GM21360 (cell line): ENCODE results near the gene PODXL2.
"Not testable (repeated sequence)": the region's sequence is repeated elsewhere in the genome, so short reads cannot be mapped to it uniquely, and the experiment has no call there.

Experiments used
- ATAC-seq: cut with Tn5 transposase; IDR thresholded peaks from one replicate; pipeline ENCODE4 v1.9.1; 2021; ENCODE audit warnings: mild to moderate bottlenecking, moderate library complexity; ENCODE audit not compliant: unreplicated experiment

Gene PODXL2

DNA sequence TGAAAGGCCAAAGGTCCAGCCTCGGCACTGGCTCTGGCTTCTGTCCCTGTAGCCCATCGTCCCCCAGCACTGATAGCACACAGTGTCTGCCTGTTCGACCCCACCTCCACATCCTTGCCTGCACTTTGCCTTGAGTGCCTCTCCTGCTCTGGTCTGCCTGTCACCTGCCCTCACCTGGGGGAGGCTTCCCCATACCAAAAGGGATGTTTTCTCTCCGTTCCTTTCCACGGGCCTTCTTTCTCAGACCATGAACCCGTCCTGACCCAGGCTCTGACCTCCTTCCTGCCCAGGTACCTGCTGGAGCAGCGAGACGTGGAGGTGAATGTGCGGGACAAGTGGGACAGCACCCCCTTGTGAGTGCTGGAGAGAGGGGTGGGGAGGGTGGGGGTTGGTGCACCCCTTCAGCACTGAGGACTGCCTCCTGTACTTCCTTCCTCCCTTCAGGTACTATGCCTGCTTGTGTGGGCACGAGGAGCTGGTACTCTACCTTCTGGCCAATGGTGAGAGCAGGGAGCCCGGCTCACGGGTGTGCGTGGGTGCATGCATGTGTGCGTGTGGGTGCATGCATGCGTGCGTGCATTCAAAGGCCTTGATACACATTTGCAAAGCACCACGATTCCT, 45.2 kb downstream of the PODXL2 start:
- ATAC-seq = no peak

DNA sequence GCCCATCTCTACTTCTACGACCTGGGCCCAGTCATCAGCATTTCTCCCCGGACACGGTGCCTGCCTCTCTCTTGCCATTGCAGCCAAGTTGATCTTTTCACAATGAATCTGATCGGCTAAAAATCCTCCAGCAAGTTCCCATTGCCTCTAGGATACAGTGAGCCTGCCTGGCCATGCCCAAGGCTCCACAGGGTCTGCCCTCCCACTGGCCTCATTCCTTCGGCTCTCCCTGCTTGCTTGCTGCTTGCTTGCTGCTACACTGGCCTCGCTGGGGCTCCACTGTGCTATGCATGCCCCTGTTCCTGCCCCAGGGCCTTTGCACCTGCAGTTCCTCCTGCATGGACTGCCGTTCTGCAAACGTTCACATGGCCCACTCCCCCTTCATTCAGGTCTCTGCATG, 45.8 kb downstream of the PODXL2 start:
- no peak for ATAC-seq

DNA sequence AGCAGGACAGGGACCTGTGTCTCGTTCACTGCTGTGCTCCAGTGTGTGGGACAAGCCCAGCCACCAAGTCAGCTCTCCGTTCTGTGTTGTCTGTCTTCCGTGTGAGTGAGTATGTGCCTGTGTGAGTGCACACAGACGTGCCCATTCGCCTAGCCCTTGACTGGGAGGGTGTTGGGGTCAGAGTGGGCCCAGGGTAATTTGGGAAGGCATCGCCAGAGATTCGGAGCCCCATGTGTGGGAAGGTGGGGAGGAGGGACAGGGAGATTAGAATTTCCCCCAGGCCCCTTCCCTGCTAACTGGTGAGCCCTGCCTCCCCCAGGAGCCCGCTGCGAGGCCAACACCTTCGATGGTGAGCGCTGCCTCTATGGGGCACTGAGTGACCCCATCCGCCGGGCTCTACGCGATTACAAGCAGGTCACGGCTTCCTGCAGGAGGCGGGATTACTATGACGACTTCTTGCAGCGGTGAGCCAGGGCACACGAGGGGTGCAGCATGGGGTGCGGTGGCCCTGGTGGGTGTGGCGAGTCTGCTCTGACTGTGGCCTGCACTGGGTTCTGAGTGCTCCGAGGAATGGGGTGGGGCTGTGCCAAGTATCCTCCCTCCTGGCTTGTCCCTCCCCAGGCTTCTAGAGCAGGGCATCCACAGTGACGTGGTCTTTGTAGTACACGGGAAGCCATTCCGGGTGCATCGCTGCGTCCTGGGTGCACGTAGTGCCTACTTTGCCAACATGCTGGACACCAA, 46.8 kb downstream of the PODXL2 start:
- no peak for ATAC-seq

DNA sequence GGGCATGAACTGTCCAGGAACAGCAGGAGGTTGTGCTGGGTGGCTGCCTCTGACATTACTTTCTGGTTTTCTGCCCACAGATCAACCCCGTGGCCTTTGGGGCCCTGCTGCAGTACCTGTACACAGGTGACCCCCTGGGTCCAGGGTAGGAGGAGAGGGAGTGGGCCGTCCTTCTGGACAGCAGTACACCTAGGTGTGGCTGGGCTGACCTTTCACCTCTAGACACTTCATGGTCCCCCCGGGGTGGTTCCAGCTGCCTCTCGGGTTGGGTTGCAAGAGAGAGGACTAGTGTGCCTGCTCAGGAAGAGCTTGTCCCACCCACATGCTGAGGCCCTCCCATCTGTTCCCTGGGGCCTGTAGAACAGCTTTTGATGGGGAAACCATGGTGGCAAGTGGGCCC, 47.5 kb downstream of the PODXL2 start:
- no peak for ATAC-seq

DNA sequence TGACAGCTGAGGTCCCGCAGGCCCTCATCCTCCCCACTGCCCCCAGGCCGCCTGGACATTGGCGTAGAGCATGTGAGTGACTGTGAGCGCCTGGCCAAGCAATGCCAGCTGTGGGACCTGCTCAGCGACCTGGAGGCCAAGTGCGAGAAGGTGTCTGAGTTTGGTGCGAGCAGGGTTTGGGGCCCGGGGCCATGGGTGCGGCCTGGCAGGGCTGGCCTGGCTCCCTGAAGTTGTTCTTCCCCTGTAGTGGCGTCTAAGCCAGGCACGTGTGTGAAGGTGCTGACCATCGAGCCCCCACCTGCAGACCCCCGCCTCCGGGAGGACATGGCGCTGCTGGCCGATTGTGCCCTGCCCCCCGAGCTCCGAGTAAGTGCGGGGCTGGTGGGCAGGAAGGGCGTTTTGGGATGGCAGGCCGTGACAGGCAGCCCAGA, 48.0 kb downstream of the PODXL2 start:
- no peak for ATAC-seq

DNA sequence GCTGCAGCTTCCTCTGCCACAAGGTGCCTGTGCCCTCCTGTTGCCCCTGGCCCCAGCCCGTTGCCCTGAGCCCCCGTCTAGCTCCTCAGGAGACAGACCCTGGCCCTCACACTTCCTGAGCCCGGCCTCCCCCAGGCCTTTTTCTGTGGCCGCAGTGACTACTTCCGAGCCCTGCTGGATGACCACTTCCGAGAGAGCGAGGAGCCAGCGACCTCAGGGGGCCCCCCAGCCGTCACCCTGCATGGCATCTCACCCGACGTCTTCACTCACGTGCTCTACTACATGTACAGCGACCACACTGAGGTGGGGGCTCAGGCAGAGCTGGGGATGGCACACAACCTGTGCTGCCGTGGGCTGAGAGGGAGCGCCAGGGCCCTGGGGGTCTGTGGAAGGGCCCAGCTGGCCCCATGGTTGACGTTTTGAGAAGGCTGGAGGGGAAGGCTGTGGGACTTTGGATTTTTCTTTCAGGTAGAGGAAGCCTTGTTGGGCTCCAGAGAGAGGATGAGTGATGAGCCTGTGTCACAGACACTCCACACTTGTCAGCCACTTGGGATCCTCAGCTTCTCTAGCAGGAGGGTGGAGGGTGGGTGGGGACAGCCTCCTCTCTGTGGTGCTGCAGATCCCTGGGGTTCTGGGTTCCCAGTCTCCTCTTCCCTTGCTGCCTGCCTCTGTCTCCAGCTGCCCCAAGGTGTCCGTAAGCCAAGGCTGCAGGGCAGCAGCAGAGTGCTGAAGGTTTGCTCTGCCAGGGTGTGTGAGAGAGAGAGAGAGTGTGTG, 48.7 kb downstream of the PODXL2 start:
- no peak for ATAC-seq

DNA sequence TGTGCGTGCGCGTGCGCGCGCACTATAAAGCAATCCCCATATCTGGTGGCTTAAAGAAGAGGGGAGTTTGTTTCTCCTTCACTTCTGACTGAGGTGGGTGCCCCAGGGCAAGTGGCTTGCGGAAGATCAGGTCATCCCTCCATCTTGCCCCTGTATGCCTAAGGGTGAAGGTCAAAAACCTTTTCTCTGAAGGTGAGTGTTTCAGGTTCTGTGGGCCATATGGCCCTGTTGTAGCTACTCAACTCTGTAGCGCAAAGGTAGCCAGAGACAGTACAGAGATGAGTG, 49.3 kb downstream of the PODXL2 start:
- ATAC-seq = no peak

DNA sequence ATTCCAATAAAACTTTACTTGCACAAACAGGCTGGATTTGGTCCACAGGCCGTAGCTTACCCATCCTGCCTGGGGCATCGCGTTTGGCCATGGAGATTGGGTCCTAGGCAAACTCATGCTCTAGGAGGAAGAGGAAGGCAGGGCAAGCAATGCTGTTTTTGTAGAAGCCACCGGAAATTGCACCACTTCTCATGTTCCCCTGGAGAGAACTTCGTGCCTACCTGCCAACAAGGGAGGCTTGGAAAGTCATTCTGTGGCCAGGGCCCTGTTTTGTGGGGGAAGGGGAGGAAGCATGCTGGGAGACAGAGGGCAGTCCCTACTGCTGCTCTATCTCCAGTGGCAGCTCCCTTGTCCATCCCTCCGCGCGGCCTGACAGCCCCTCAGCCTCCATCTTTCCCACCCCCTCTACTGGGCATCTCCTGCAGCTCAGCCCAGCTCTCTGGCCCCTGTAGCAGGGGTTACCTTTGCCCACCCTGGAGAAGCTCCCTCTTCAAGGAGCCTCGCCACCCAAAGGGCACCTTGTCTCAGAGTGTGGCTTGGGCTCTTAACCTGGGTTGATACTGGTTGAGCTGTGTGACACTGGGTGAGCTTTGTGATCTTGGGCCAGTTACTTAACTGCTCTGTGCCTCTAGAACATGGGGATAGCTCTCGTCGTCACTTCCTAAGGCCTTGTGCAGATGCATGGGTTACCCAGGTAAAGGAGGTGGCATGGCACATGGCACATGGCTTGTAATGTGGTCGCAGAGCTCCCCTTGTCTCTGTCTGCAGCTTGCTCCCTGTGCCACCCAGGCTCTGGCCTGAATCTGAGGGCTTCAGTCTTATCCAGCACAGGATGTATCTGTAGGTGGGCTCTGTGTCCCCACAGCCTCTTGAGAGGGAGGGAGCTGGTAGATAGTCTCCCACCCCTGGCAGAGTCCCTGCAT, 49.9 kb downstream of the PODXL2 start:
- no peak for ATAC-seq

DNA sequence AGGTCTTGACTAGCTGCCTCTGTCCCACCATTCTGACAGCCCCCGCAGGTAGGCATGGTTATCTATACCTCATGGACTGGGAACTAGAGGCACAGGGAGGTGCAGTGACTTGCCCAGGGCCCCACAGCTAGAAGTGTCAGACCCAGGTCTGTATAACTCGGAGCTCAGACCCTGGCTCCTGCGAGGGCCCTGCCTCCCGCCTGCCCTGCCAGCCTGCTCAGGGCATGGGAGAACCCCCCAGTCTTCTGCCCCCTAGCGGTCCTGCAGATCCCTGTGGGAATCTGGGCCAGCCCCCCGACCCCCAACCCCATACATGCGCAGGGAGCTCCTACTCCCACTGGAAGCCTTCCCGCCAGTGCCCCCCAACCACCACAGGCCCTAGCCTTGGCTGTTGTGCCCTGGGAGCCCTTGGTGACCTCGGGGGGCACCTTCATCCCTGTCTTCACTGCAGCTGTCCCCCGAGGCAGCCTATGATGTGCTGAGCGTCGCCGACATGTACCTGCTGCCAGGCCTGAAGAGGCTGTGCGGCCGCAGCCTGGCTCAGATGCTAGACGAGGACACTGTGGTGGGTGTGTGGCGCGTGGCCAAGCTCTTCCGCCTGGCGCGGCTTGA, 50.7 kb downstream of the PODXL2 start:
- ATAC-seq = no peak

DNA sequence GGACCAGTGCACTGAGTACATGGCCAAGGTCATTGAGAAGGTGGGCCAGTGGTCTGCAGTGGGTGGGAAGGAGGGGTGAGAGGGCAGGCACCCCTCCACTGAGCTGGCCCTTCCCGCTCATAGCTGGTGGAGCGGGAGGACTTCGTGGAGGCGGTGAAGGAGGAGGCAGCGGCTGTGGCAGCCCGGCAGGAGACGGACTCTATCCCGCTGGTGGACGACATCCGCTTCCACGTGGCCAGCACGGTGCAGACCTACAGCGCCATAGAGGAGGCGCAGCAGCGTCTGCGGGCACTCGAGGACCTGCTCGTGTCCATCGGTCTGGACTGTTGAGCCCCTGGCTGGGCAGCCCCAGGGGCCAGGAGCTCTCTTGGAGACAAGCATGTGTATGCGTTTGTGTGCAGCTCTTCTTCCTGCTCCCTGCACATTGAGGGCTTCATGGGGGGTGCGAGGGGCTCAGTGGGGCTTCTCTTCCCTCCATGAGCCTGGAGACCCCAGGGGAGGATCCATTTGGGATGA, 51.2 kb downstream of the PODXL2 start:
- ATAC-seq = no peak

DNA sequence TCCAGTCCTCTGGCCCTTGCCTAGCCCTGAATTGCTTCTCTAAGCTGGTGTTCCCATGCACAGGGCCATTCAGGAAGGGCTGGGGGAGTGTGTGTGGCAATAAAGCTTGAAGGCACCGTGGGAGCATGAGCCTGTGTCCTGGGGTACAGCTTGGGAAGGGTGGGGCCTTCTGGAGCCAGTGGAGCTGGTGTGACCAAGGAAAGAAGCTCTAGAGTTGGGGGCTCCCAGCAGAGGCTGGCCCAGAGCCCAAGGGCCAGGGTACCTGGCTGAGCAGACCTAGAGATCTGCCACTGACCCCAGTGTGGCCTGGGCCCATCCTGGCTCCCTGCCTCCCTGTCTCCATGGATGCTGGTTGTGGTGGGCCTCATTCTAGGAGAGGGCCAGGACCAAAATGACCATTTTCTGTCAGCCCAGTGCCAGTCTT, 51.8 kb downstream of the PODXL2 start:
- no peak for ATAC-seq

DNA sequence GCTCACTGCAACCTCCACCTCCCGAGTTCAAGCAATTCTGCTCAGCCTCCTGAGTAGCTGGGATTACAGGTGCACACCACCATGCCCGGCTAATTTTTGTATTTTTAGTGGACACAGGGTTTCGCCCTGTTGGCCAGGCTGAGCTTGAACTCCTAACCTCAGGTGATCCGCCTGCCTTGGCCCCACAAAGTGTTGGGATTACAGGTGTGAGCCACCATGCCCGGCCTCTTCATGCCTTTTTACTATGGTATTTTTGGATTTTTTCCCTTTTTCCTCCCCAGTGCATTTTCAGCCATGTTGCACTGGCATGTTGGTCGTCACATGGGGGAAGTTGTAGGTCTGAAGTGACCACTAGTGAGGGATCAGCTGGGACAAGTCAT, 53.2 kb downstream of the PODXL2 start:
- not testable (repeated sequence) for ATAC-seq

DNA sequence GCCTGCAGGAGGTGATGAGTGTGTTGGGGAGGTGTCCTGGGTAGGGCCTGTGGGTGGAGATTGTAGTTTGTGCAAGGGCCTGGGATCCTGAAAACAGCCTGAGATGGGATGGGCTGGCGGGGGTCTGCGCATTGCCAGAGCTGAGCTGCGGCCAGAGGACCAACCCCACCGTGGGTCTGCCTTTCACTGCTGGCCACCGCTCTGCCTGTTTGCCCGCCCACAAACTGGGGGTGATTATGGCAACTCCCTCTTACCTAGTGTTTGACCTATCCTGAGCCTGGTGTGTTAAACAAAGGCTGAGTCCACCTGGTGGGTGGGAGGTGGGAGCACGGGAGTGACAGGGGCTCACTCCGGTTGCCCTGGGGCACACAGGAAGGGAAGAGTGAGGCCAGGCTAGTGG, 53.6 kb downstream of the PODXL2 start:
- ATAC-seq = no peak

DNA sequence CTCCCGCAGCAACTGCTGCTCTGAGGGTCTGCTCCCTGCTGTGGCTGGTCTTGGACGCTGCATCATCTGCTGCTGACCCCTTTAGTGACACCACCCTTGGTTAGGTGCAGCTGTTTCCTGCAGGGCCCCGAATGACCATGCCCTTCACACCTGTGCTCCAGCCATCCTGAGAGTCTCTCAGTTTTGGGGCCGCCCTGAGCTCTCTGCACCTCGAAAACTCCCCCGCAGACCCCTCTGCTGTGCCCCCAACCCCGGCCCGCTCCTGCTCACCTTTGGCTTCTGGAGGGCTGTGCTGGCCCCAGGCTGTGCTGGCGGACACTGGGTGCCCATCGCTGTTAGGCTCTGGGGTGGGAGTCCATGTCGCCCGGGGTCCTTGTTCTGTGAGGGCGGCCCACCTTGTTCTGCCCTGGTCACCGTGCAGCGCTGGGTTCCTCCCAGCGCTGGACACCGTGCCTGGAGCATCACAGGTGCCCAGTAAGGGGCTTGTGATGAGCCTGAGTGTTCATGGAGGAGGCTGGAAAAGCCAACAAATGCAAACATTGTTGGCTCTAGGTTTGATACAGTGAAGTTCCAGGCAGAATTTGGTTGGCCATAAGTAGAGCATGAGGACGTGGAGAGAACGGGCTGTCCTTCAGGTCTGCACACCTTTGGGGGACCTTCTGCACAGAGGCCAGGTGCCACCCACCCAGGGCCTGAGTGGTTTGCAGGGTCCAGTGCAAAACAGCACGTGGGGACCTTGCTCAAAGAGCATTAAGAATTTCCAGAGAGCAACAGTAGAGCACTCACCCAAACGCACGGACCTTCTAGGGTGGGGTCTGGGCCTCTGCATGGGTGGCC, 56.1 kb downstream of the PODXL2 start:
- ATAC-seq = no peak

DNA sequence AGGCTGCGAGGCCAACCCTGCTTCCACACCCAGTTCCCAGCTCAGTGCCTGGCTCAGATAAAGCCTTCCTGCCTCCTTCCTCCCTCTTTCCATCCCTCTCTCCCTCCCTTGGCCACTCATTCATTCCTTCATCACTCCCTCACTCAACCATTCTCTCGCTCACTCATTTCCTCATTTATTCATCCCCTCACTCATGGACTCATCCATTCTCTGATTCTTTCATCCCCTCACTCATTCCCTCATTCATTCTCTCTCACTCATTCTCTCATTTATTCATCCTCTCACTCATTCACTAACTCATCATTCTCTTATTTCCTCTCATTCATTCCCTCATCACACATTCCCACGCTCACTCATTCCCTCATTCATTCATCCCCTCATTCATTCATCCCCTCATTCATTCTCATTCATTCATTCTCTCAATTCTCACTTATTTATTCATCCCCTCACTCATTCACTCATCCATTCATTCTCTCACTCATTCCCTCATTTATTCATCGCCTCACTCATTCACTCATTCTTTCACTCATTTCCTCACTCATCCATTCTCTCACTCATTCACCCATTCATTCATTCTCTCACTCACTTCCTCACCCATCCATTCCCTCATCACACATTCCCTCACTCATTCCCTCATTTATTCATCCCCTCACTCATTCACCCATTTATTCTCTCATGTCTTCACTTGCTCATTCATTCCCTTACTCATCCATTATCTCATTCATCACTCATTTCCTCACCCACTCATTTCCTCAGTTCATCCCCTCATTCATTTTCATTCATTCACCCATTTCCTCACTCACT, 56.9 kb downstream of the PODXL2 start:
- no peak for ATAC-seq

DNA sequence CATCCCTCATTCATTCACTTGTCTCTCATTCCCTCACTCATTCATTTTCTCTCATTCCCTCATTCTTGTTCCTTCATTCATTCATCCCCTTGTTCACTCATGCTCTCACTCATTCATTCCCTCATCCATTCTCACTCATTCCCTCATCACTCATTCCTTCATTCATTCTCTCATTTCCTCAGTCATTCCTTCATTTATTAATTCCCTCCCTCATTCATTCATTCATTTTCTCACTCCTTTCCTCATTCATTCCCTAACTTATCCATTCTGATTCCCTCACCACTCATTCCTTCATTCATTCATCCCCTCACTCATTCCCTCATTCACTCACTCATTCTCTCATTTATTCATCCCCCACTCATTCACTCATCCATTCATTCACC, 57.5 kb downstream of the PODXL2 start:
- ATAC-seq = no peak

DNA sequence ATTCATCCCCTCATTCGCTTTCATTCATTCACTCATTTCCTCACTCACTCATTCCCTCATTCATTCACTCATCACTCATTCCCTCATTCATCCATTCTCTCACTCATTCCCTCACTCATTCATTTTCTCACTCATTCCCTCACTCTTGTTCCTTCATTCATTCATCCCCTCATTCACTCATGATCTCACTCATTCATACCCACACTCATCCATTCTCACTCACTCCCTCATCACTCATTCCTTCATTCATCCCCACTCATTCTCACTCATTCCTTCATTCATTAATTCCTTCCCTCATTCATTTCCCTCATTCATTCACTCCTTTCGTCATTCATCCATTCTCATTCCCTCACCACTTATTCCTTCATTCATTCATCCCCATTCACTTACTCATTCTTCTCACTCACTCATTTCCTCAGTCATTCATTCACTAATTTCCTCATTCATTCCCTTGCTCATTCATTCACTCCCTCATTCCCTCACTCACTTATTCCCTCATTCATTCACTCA, 58.3 kb downstream of the PODXL2 start:
- no peak for ATAC-seq

DNA sequence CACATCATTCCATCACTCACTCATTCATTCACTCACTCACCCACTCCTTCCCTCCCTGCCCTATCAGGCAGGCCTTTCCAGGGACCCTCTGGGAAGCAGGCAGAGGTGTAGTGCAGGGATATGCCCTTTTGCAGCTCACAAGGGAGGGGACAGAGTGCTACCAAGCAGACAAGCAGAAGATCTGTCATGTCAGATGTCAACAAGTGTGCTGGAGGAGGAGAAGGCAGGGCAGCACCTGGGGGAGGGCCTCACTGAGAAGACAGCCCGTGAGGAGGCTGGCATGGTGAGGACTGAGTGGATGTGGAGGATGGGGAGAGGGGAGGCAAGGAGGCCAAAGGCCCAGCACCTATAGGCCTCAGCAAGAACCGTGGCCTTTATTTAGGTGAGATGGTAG, 59.0 kb downstream of the PODXL2 start:
- no peak for ATAC-seq
